CD4-positive, alpha-beta T cell (primary cell): Measurements from ENCODE around the gene MFAP3. TPM values are rescaled to one million over a fixed set of nuclear protein-coding genes. Genes with fewer than 3 reads are reported as not detected.

Source experiments
- ATAC-seq: fragments of 200-7000 bp; cut with Tn5 transposase; one replicate; pipeline ENCODE4 v1.10.0; 2022; ENCODE audit warnings: mild to moderate bottlenecking; ENCODE audit not compliant: poor library complexity
- CTCF ChIA-PET: fragments of 350-600 bp; sonication (Branson Sonifier 250); formaldehyde crosslinking; loops from one replicate; lab custom pipeline; 2021; ENCODE audit warnings: antibody characterized with exemption, inconsistent platforms; lab: Charles Lee
- POLR2A ChIA-PET: fragments of 350-600 bp; sonication (Branson Sonifier 250); formaldehyde crosslinking; loops from one replicate; lab custom pipeline; 2021; ENCODE audit warnings: antibody characterized with exemption, inconsistent platforms; lab: Charles Lee
- DNase-seq, 14 experiments: peaks; one replicate each; pipeline ENCODE4 v3.0.0-alpha.2; 2013 to 2020; ENCODE audit warnings: mixed read lengths in 2 of 14
- H3K27ac ChIP-seq, 2 donors: one replicate each; pipeline versions ENCODE4 v1.5.1 to v1.7.0; 2013; ENCODE audit warnings: low read length in 2 of 2, low read depth in 1 of 2, mild to moderate bottlenecking in 1 of 2
- H3K27me3 ChIP-seq, 2 experiments: 1 replicate in 1 of 2; 2 replicates in 1 of 2; pipeline versions ENCODE4 v1.6.1 to v1.7.0; 2013; ENCODE audit warnings: low read length in 2 of 2, control low read depth in 1 of 2, mild to moderate bottlenecking in 1 of 2, moderate library complexity in 1 of 2; ENCODE audit not compliant: insufficient read depth in 2 of 2, control insufficient read depth in 1 of 2
- H3K36me3 ChIP-seq: one replicate; pipeline ENCODE4 v1.6.1; 2013; ENCODE audit warnings: low read length, control low read depth; ENCODE audit not compliant: insufficient read depth
- H3K4me1 ChIP-seq: one replicate; pipeline ENCODE4 v1.6.1; 2013; ENCODE audit warnings: low read length, control low read depth; ENCODE audit not compliant: insufficient read depth
- H3K4me3 ChIP-seq: one replicate; pipeline ENCODE4 v1.5.1; 2013; ENCODE audit warnings: mild to moderate bottlenecking, low read length, moderate library complexity
- H3K9me3 ChIP-seq, 2 experiments: 1 replicate in 1 of 2; 2 replicates in 1 of 2; pipeline versions ENCODE4 v1.6.1 to v1.7.0; 2013; ENCODE audit warnings: low read length in 2 of 2, mild to moderate bottlenecking in 2 of 2, control low read depth in 1 of 2, moderate library complexity in 1 of 2; ENCODE audit not compliant: control insufficient read depth in 1 of 2, insufficient read depth in 1 of 2
- H3K27ac Mint-ChIP-seq: one replicate; pipeline ENCODE4 v1.8.0; 2020; ENCODE audit warnings: mixed read lengths
- H3K27me3 Mint-ChIP-seq: one replicate; pipeline ENCODE4 v1.8.0; 2021; ENCODE audit warnings: mixed read lengths
- H3K36me3 Mint-ChIP-seq: one replicate; pipeline ENCODE4 v1.8.0; 2021; ENCODE audit warnings: low read depth, mixed read lengths
- H3K4me1 Mint-ChIP-seq: one replicate; pipeline ENCODE4 v1.8.0; 2021; ENCODE audit warnings: low read depth, mixed read lengths
- H3K4me3 Mint-ChIP-seq: one replicate; pipeline ENCODE4 v1.8.0; 2020; ENCODE audit warnings: mild to moderate bottlenecking, mixed read lengths
- H3K9me3 Mint-ChIP-seq: one replicate; pipeline ENCODE4 v1.8.0; 2020; ENCODE audit warnings: mixed read lengths
- intact Hi-C, 2 experiments: fragments of 100-400 bp; cut with DNase I in 1 of 2; cut with micrococcal nuclease in 1 of 2; formaldehyde crosslinking; loops; one replicate each; pipeline versions ENCODE4 v1.15.1 to v1.9.0; 2023 to 2025; cut with DNase I, micrococcal nuclease
- total RNA-seq, 174 experiments: library from RNA in 2 of 174; stranded (reverse) in 2 of 174; gene quantifications; one replicate each; pipeline ENCODE4 v1.2.3 and lab custom pipeline; 2021 to 2026
- TF ChIP-seq, protein P1 (sequence below): fragments of 200-600 bp; IDR thresholded peaks from one replicate; pipeline ENCODE4 v1.8.0; 2022; ENCODE audit warnings: antibody characterized with exemption, mild to moderate bottlenecking

The MFAP3 gene
- total RNA-seq, 2 experiments from 2014 or later, result 14.9 to 17.7 TPM

DNA sequence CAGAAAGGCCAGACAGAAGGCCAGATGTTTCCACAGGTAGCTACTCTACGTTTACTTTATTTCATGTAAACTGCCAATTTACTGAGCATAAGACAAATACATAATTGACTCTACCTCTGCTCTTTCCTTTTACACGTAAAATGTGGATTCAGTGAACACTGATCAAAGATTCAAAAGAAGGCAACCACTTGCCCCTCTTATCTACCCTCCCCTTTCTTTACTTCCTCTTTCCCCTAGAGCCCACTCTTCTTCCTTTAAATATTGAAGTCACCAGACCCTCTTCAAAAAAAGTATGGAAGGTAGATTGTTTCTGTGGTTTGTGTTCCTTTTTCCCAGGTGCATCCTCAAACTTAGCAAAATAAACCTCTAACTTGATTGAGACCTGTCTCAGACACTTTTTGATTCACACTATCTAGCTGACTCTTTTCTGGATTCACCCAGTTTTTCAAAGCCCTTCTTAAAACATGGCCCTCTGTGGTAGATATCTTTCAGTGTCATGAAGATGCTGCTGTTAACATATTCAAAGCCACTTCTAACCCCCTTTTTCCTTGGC lies 6.8 kb upstream of the MFAP3 start:
- intact Hi-C loops, result no loop called here
- ChIA-PET POLR2A (no interaction called here), CTCF (no interaction called here)
- Mint-ChIP-seq H3K4me3 (no peak overlapping the region), H3K27ac (no peak overlapping the region), H3K27me3 (no peaks in the 10 kb centered on the region), H3K36me3 (peaks cover 59% of the 10 kb centered on the region), H3K9me3 (no peaks in the 10 kb centered on the region), H3K4me1 (peaks cover 12% of the 10 kb centered on the region)
- Histone ChIP-seq H3K27ac (no peak overlapping the region), H3K4me1 (no peaks in the 10 kb centered on the region), H3K9me3 (no peaks in the 10 kb centered on the region), H3K36me3 (peaks cover 25% of the 10 kb centered on the region), H3K4me3 (no peak overlapping the region), H3K27me3 (no peaks in the 10 kb centered on the region)
- TF ChIP-seq, protein P1, sequence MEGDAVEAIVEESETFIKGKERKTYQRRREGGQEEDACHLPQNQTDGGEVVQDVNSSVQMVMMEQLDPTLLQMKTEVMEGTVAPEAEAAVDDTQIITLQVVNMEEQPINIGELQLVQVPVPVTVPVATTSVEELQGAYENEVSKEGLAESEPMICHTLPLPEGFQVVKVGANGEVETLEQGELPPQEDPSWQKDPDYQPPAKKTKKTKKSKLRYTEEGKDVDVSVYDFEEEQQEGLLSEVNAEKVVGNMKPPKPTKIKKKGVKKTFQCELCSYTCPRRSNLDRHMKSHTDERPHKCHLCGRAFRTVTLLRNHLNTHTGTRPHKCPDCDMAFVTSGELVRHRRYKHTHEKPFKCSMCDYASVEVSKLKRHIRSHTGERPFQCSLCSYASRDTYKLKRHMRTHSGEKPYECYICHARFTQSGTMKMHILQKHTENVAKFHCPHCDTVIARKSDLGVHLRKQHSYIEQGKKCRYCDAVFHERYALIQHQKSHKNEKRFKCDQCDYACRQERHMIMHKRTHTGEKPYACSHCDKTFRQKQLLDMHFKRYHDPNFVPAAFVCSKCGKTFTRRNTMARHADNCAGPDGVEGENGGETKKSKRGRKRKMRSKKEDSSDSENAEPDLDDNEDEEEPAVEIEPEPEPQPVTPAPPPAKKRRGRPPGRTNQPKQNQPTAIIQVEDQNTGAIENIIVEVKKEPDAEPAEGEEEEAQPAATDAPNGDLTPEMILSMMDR, result no peak
- DNase-seq (no peak), ATAC-seq (no peak)

DNA sequence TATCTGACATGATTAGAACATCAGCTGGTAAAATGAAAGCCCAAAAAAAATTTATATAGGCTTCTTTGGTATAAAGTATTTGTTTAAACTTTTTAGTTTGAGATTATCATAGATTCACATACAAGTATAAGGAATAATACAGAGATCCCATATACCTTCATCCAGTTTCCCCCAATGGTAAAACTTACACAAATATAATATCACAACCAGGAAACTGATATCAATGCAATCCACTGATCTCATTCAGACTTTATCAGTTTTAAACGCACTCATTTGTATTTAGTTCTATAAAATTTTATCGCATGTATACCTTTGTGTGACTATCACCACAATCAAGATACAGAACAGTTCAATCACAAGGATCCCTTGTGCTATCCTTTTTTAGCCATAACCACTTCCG lies 3.8 kb upstream of the MFAP3 start:
- POLR2A ChIA-PET, result no interaction called here
- Histone ChIP-seq H3K27me3 (no peaks in the 10 kb centered on the region), H3K4me3 (no peak overlapping the region), H3K9me3 (no peaks in the 10 kb centered on the region), H3K4me1 (peaks cover 13% of the 10 kb centered on the region), H3K36me3 (peaks cover 13% of the 10 kb centered on the region), H3K27ac (no peak overlapping the region)
- no peaks in the 10 kb centered on the region for H3K27me3 Mint-ChIP-seq
- peaks cover 40% of the 10 kb centered on the region for H3K4me1 Mint-ChIP-seq
- H3K4me3 Mint-ChIP-seq, result no peak overlapping the region
- no peak for ATAC-seq
- CTCF ChIA-PET, result no interaction called here
- TF ChIP-seq, protein P1, result no peak
- H3K36me3 Mint-ChIP-seq, result peaks cover 52% of the 10 kb centered on the region
- H3K9me3 Mint-ChIP-seq, result no peaks in the 10 kb centered on the region
- DNase-seq, result no peak
- H3K27ac Mint-ChIP-seq, result no peak overlapping the region
- intact Hi-C loops, result loop anchor here in 1 of 2 experiments (5.0 kb wide), 2 partner anchors 152 to 827 kb away; no protein-coding TSS in a partner anchor

DNA sequence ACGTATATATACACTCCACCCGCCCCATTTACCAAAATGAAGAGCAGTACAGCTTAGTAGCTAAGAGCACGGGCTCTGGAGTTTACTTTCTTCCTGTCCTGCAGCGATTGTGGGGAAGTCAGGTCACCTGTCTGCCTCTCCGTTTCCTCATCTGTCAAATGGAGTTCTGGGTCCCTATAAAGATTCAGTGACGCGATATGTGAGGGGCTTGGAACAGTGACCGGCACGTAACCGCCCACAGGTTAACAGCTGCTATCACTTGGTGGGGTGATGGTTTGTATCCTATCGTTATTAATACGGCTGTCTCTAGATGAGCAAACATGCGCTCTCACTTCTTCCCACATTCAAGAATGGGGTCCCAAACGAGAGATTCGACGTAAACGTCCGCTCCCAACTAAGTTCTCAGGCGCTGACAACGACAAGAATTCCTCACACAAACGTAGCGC lies 483 bp upstream of the MFAP3 start:
- Histone ChIP-seq H3K36me3 (no peaks in the 10 kb centered on the region), H3K27me3 (no peaks in the 10 kb centered on the region), H3K4me3 (peak overlapping the region; percentile 92), H3K27ac (peak overlapping the region; percentile 69 to 91), H3K4me1 (peaks cover 13% of the 10 kb centered on the region), H3K9me3 (no peaks in the 10 kb centered on the region)
- intact Hi-C loops, result loop anchor here in 1 of 2 experiments (2.0 to 5.0 kb wide), 3 partner anchors 149 to 824 kb away; partner anchors contain the start of gene SAP30L
- H3K36me3 Mint-ChIP-seq, result peaks cover 37% of the 10 kb centered on the region
- H3K27me3 Mint-ChIP-seq, result no peaks in the 10 kb centered on the region
- peak; percentile 39 for ATAC-seq
- ChIA-PET CTCF (interaction anchor here (1.0 kb wide), 2 partner anchors 10 to 367 kb away, joined by 3 read pairs; no protein-coding TSS in a partner anchor), POLR2A (interaction anchor here (0.8 to 2.2 kb wide), 14 partner anchors 10 to 900 kb away, joined by 3 to 51 read pairs (median 5); partner anchors contain the start of genes CNOT8, GALNT10 and GEMIN5)
- peak overlapping the region; percentile 98 for H3K27ac Mint-ChIP-seq
- DNase-seq, result peak in 11 of 14 experiments; percentile 4 to 67 (median 21)
- TF ChIP-seq, protein P1, result no peak
- peak overlapping the region; percentile 99 for H3K4me3 Mint-ChIP-seq
- H3K4me1 Mint-ChIP-seq, result peaks cover 68% of the 10 kb centered on the region
- no peaks in the 10 kb centered on the region for H3K9me3 Mint-ChIP-seq
